ENCODE data around the gene SLC9A7.

- TF ChIP-seq POLR2A (IDR thresholded peaks at IDR 0.05; ENCODE audit: low read depth, low read length) (no peak), TAF1 (IDR thresholded peaks at IDR 0.05; ENCODE audit: borderline replicate concordance, low read depth, low read length) (no peak), POLR2AphosphoS5 (IDR thresholded peaks at IDR 0.05; ENCODE audit: low read depth, low read length) (no peak)
These were observed 96.5 kb downstream of the SLC9A7 start for GRCh38 chrX:46662188-46662958.
